ENCODE measurements around the gene GZMM.

GZMM gene

DNA sequence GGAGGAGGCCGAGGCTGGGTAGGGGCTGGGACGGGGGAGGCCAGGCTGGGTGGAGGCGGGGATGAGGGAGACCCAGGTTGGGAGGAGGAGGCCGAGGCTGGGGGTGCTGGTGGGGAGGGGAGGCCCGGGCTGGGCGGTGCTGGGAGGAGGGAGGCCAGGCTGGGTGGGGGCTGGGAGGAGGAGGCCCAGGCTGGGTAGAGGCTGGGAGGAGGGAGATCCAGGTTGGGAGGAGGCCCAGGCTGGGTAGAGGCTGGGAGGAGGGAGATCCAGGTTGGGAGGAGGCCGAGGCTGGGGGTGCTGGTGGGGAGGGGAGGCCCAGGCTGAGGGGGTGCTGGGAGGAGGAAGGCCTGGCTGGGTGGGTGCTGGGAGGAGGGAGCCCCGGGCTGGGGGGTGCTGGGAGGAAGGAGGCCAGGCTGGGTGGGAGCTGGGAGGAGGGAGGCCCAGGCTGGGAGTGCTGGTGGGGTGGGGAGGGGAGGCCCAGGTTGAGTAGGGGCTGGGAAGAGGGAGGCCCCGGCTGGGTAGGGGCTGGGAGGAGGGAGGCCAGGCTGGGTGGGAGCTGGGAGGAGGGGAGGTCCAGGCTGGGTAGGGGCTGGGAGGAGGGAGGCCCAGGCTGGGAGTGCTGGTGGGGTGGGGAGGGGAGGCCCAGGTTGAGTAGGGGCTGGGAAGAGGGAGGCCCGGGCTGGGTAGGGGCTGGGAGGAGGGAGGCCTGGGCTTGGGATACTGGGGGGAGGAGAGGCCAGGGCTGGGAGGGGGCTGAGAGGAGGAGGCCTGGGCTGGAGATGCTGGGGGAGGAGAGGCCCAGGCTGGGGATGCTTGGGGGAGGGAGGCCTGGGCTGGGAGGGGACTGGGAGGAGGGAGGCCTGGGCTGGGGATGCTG is 25.9 kb upstream of the GZMM start:
- H3K36me3 ChIP-seq (ENCODE audit: low read depth): no peaks in the 10 kb centered on the region
- no peak overlapping the region for H3K4me3 ChIP-seq (ENCODE audit: severe bottlenecking)
- ATAC-seq (ENCODE audit: low read depth): no peak
- no peaks in the 10 kb centered on the region for H3K4me1 ChIP-seq (ENCODE audit: insufficient read depth, poor library complexity, severe bottlenecking)
- H3K9me3 ChIP-seq (ENCODE audit: severe bottlenecking): no peaks in the 10 kb centered on the region
- no peaks in the 10 kb centered on the region for H3K27me3 ChIP-seq (ENCODE audit: insufficient read depth, poor library complexity, severe bottlenecking)
- no peak overlapping the region for H3K27ac ChIP-seq (ENCODE audit: poor library complexity, severe bottlenecking)
- no peak for DNase-seq (ENCODE audit: low spot score)
- TF ChIP-seq, protein P1, sequence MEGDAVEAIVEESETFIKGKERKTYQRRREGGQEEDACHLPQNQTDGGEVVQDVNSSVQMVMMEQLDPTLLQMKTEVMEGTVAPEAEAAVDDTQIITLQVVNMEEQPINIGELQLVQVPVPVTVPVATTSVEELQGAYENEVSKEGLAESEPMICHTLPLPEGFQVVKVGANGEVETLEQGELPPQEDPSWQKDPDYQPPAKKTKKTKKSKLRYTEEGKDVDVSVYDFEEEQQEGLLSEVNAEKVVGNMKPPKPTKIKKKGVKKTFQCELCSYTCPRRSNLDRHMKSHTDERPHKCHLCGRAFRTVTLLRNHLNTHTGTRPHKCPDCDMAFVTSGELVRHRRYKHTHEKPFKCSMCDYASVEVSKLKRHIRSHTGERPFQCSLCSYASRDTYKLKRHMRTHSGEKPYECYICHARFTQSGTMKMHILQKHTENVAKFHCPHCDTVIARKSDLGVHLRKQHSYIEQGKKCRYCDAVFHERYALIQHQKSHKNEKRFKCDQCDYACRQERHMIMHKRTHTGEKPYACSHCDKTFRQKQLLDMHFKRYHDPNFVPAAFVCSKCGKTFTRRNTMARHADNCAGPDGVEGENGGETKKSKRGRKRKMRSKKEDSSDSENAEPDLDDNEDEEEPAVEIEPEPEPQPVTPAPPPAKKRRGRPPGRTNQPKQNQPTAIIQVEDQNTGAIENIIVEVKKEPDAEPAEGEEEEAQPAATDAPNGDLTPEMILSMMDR (IDR thresholded peaks at IDR 0.05; ENCODE audit: poor library complexity, severe bottlenecking): no peak

DNA sequence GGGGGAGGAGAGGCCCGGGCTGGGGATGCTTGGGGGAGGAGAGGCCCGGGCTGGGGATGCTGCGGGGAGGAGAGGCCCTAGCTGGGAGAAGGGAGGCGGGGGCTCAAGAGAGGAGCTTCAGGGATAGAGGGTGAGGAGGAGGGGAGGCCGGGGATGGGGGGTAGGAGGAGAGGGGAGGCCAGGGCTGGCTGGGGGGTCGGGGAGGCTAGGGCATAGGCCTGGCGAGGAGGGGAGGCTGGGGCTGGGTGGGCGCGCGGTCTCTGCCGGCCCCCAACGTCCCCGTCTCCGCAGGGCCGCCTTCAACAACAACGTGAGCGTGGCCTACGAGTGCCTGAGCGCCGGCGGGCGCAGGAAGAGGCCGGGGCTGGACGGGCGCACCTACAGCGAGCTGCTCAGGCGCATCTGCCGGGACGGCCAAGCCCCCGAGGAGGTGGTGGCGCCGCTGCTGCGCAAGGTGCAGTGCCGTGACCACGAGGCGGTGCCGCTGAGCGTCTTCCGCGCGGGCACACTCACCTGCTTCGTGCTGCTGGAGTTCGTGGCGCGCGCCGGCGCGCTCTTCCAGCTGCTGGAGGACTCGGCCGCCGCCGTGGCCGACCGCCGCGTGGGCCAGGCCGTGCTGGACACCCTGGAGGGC is 25.1 kb upstream of the GZMM start:
- no peak for ATAC-seq (ENCODE audit: low read depth)
- TF ChIP-seq, protein P1 (IDR thresholded peaks at IDR 0.05; ENCODE audit: poor library complexity, severe bottlenecking): no peak
- Histone ChIP-seq H3K27me3 (ENCODE audit: insufficient read depth, poor library complexity, severe bottlenecking) (no peaks in the 10 kb centered on the region), H3K36me3 (ENCODE audit: low read depth) (no peaks in the 10 kb centered on the region), H3K4me3 (ENCODE audit: severe bottlenecking) (no peak overlapping the region), H3K9me3 (ENCODE audit: severe bottlenecking) (no peaks in the 10 kb centered on the region), H3K27ac (ENCODE audit: poor library complexity, severe bottlenecking) (no peak overlapping the region), H3K4me1 (ENCODE audit: insufficient read depth, poor library complexity, severe bottlenecking) (no peaks in the 10 kb centered on the region)
- no peak for DNase-seq (ENCODE audit: low spot score)

GRCh38 chr19:519449-519865 is 24.4 kb upstream of the GZMM start:
- H3K4me3 ChIP-seq (ENCODE audit: severe bottlenecking): no peak overlapping the region
- no peaks in the 10 kb centered on the region for H3K4me1 ChIP-seq (ENCODE audit: insufficient read depth, poor library complexity, severe bottlenecking)
- no peak for DNase-seq (ENCODE audit: low spot score)
- H3K36me3 ChIP-seq (ENCODE audit: low read depth): no peaks in the 10 kb centered on the region
- TF ChIP-seq, protein P1 (IDR thresholded peaks at IDR 0.05; ENCODE audit: poor library complexity, severe bottlenecking): no peak
- no peaks in the 10 kb centered on the region for H3K27me3 ChIP-seq (ENCODE audit: insufficient read depth, poor library complexity, severe bottlenecking)
- H3K27ac ChIP-seq (ENCODE audit: poor library complexity, severe bottlenecking): no peak overlapping the region
- no peak for ATAC-seq (ENCODE audit: low read depth)
- H3K9me3 ChIP-seq (ENCODE audit: severe bottlenecking): no peaks in the 10 kb centered on the region

GRCh38 chr19:522726-523125 is 21.1 kb upstream of the GZMM start:
- Histone ChIP-seq H3K36me3 (ENCODE audit: low read depth) (no peaks in the 10 kb centered on the region), H3K9me3 (ENCODE audit: severe bottlenecking) (no peaks in the 10 kb centered on the region), H3K4me3 (ENCODE audit: severe bottlenecking) (no peak overlapping the region), H3K27me3 (ENCODE audit: insufficient read depth, poor library complexity, severe bottlenecking) (no peaks in the 10 kb centered on the region), H3K27ac (ENCODE audit: poor library complexity, severe bottlenecking) (no peak overlapping the region), H3K4me1 (ENCODE audit: insufficient read depth, poor library complexity, severe bottlenecking) (no peaks in the 10 kb centered on the region)
- TF ChIP-seq, protein P1 (IDR thresholded peaks at IDR 0.05; ENCODE audit: poor library complexity, severe bottlenecking): no peak
- DNase-seq (ENCODE audit: low spot score) (no peak), ATAC-seq (ENCODE audit: low read depth) (no peak)
